SK-N-MC (cell line): ENCODE results near the gene KCNA10.

Experiments
- EZH2 ChIP-seq: fragments of 200-600 bp; sonication (generic); IDR thresholded peaks from one replicate; pipeline ENCODE4 v1.6.1; 2017; ENCODE audit warnings: antibody characterized with exemption
- POLR2AphosphoS5 ChIP-seq: IDR thresholded peaks from 2 replicates; pipeline ENCODE4 v1.6.1; 2012; ENCODE audit warnings: mild to moderate bottlenecking, low read depth, low read length, borderline replicate concordance

DNA sequence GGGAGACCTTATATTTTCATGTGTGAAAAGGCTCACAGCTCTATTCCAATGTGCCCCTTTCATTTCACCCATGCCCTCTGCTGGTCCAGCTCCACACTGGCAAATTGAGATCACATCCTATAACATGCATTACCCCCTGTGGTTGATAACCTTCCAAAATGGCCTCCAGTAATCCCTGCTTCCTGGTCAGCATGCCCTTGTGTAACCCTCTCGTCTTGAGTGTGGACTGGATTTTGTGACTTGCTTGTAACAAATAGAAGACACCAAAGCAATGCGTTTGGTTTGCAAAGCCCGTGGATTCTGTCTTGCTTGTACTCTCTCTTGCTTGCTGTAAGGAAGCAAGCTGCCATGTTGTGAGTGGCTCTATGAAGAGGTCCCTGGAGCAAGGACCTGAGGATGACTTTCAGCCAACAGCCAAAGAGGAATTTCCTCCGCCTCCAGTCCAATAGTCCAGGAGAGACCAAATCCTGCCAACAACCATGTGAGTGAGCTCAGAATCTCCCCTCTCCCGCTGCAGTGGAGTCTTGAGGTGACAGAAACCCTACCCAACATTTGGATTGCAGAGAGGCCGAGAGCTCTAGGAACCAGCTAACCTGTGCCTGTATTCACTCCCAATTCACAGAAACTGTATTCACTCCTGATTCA is 17.4 kb downstream of the KCNA10 start:
- no peak for TF ChIP-seq POLR2AphosphoS5
- TF ChIP-seq EZH2 = no peak
